Heart left ventricle (tissue), 16 donors: ENCODE data around the gene TTBK1. TPM values are rescaled to one million over a fixed set of nuclear protein-coding genes. Genes with fewer than 3 reads are reported as not detected.
A peak's percentile ranks its signal among the peaks of the same experiment; 100 is the strongest.

Experiments used
- ATAC-seq, 4 donors: fragments of 200-7000 bp; cut with Tn5 transposase; one replicate each; pipeline ENCODE4 v1.9.1; 2020 to 2022; ENCODE audit warnings: moderate library complexity in 4 of 4, mild to moderate bottlenecking in 3 of 4, moderate number of reproducible peaks in 1 of 4
- DNase-seq, 5 donors: peaks; one replicate each; pipeline ENCODE4 v3.0.0-alpha.2; 2020
- H3K27ac ChIP-seq, 12 donors: fragments of 200-600 bp; sonication (generic) in 4 of 12; one replicate each; pipeline versions ENCODE4 v1.5.0 to v1.8.0; 2016 to 2022; ENCODE audit warnings: mild to moderate bottlenecking in 2 of 12
- H3K27me3 ChIP-seq, 9 donors: fragments of 200-600 bp; sonication (generic) in 2 of 9; one replicate each; pipeline versions ENCODE4 v1.5.1 to v1.8.0; 2016 to 2022; ENCODE audit warnings: mild to moderate bottlenecking in 3 of 9
- H3K36me3 ChIP-seq, 9 donors: fragments of 200-600 bp; sonication (generic) in 2 of 9; one replicate each; pipeline versions ENCODE4 v1.5.0 to v1.8.0; 2018 to 2022; ENCODE audit warnings: mild to moderate bottlenecking in 2 of 9
- H3K4me1 ChIP-seq, 12 donors: fragments of 200-600 bp; sonication (generic) in 4 of 12; one replicate each; pipeline versions ENCODE4 v1.5.0 to v1.8.0; 2016 to 2022; ENCODE audit warnings: mild to moderate bottlenecking in 3 of 12
- H3K4me3 ChIP-seq, 12 donors: fragments of 200-600 bp; sonication (generic) in 4 of 12; one replicate each; pipeline versions ENCODE4 v1.5.0 to v1.8.0; 2017 to 2022; ENCODE audit warnings: mild to moderate bottlenecking in 9 of 12, moderate library complexity in 4 of 12
- H3K9me3 ChIP-seq, 12 donors: fragments of 200-600 bp; sonication (generic) in 4 of 12; one replicate each; pipeline versions ENCODE4 v1.5.0 to v1.8.0; 2016 to 2022; ENCODE audit warnings: mild to moderate bottlenecking in 1 of 12
- POLR2A ChIP-seq, 2 donors: fragments of 450-650 bp; IDR thresholded peaks; one replicate each; pipeline ENCODE4 v1.6.1; 2017; ENCODE audit warnings: antibody characterized with exemption in 2 of 2, mild to moderate bottlenecking in 2 of 2, moderate library complexity in 2 of 2
- WGBS, 4 donors: extraction: QIAGEN DNeasy Blood & Tissue Kit in 2 of 4; methylation state at CpG; one replicate each; pipeline versions ENCODE4 v1.1.5 to v1.1.7; 2013 to 2018; 5-methylcytosine and 5-hydroxymethylcytosine counted together
- intact Hi-C, 10 donors: fragments of 100-400 bp; cut with DNase I; formaldehyde crosslinking; loops; one replicate each; pipeline versions ENCODE4 v1.11.1 to v1.14.2; 2022
- polyA plus RNA-seq, 2 donors: library from polyadenylated mRNA; stranded (reverse); fragments of 200-250 nt; gene quantifications; one replicate each; pipeline ENCODE4 v1.2.3, GENCODE V29; 2013
- total RNA-seq, 9 donors: library from RNA; depleted of rRNA in 2 of 9; stranded (reverse); fragments of >200 nt in 2 of 9; fragmentation: NEBNext Ultra II Directional in 3 of 9; extraction: Animal tissue kit (Norgen Biotek cat#: 25700) in 3 of 9; gene quantifications; one replicate each; pipeline versions ENCODE4 v1.1.0 to v1.2.4, GENCODE V29; 2016 to 2023
- TF ChIP-seq, protein P1 (sequence below), 12 donors: fragments of 200-600 bp; sonication (generic) in 4 of 12; IDR thresholded peaks; one replicate each; pipeline versions ENCODE4 v1.5.0 to v1.8.0; 2018 to 2022; ENCODE audit warnings: antibody characterized with exemption in 12 of 12, mild to moderate bottlenecking in 5 of 12
- donor health status: ischemic (EF 13 %, LVEDD 7.1; RV severe dilation, severe dysfunction).
- donor health status: healthy with polysubstance abuse.
- donor health status: DM: no; HTN: yes; CAD: no.
- donor health status: DM: no; HTN: no; CAD: no.
- donor health status: ischemic (EF 25% LVEDD 6.9; RV normal size, moderate dysfunction).
- donor health status: ischemic (EF 25% LVEDD 5.7; RV mildly dilated, moderate dysfunction).
- donor health status: healthy.
- donor health status: DM: yes; HTN: yes; CAD: no.
- donor health status: ischemic (EF 35%, LVEDD 5.7; RV mildly dilated, moderate dysfunction).
- donor health status: nonischemic (EF 11% LVEDD 7.7; RV severe dilation, severe dysfunction).
- donor health status: DM: yes; HTN: yes; CAD: no.
- donor health status: PGD.
- donor health status: ischemic (EF 29% LVEDD 5.4; RV normal size, mild dysfunction).
- donor health status: nonischemic (EF 23%, LVEDD 6.1; RV moderate dilation, normal function).

Gene TTBK1
- total and polyA plus RNA-seq, 11 donors: 0.04 to 0.52 (median 0.27) TPM

DNA sequence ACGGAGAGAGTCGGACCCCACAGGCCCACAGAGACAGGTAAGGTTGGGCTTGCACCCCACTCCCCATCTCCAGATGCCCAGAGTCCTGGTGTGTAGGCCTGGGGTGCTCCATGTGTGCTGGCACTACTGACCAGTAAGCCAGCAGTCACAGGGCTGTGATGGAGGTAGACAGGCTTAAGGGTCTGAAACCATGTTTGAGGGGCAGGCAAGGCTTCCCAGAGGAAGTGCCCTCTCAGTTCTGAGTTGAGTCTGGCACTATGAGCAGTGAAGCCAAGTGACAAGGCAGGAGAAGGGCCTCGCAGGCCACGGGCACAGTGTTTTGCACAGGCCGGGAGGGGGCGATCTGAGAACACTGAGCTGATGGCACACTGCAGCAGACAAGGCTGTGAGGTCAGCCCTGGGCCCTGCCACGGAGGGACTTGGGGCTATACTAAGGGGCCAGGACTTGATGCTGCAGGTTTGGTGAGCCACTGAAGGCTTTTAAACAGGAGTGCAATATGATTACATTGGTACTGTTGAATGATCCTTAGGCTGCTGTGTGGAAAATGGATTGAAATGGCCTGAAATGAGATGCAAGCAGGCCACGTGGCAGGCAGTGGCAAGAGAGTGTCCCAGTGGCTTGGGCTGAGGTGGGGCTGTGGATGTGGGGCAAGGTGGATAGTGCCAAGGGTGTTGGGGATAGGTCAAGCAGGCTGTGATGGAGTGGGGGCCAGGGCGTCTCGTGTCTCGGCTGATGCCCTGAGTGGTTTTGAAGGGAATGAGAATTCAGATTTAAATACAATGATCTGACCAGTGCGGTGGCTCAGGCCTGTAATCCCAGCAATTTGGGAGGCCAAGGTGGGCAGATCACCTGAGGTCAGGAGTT, 20.3 kb downstream of the TTBK1 start:
- intact Hi-C loops: loop anchor here (1.0 to 10.0 kb wide), 8 partner anchors 69 to 244 kb away; no protein-coding TSS in a partner anchor
- no peaks in the 10 kb centered on the region for H3K9me3 ChIP-seq
- TF ChIP-seq, protein P1, sequence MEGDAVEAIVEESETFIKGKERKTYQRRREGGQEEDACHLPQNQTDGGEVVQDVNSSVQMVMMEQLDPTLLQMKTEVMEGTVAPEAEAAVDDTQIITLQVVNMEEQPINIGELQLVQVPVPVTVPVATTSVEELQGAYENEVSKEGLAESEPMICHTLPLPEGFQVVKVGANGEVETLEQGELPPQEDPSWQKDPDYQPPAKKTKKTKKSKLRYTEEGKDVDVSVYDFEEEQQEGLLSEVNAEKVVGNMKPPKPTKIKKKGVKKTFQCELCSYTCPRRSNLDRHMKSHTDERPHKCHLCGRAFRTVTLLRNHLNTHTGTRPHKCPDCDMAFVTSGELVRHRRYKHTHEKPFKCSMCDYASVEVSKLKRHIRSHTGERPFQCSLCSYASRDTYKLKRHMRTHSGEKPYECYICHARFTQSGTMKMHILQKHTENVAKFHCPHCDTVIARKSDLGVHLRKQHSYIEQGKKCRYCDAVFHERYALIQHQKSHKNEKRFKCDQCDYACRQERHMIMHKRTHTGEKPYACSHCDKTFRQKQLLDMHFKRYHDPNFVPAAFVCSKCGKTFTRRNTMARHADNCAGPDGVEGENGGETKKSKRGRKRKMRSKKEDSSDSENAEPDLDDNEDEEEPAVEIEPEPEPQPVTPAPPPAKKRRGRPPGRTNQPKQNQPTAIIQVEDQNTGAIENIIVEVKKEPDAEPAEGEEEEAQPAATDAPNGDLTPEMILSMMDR (IDR thresholded peaks at IDR 0.05): peak; percentile 58 to 77 (median 68)
- no peak for TF ChIP-seq POLR2A (IDR thresholded peaks at IDR 0.05)
- no peak overlapping the region for H3K4me3 ChIP-seq
- H3K4me1 ChIP-seq: peaks cover 0 to 25% (median 10%) of the 10 kb centered on the region in 12 donors
- peaks cover 0 to 6% (median 0%) of the 10 kb centered on the region in 9 donors for H3K27me3 ChIP-seq
- ATAC-seq: peak; percentile 67 to 84 (median 80)
- WGBS, 4 donors: 52 to 59% (median 56%) methylated on average over 10 to 12 of the region's 12 CpGs
- DNase-seq: peak; percentile 74 to 88 (median 80)
- H3K36me3 ChIP-seq: no peaks in the 10 kb centered on the region
- H3K27ac ChIP-seq: no peak overlapping the region

DNA sequence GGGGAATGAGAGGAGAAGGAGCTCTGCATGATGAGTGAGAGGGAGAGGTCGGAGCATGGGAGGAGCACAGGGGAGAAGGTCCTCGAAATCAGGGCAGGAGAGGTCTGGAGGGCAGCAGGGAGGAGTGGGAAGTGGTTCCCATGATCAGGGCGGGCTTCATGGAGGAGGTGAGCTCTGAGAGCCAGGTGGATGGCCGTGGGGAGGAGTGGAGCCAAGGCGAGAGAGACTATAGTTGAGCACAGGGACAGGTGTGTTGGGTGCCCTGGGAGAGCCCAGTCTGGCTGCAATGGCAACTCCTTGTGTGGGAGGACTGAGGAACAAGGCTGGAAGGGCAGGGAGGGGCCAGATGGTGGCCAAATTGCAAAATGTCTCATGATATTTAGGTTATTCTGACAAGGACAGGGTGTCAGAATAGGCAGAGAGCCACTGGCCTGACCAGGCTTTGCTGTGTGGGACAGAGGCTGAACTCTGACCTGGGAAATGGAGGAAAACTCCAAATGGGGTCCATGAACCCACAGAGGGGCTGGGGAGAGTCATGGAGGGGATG, 21.4 kb downstream of the TTBK1 start:
- Histone ChIP-seq H3K4me1 (peaks cover 0 to 33% (median 20%) of the 10 kb centered on the region in 12 donors), H3K9me3 (no peaks in the 10 kb centered on the region), H3K27me3 (peaks cover 0 to 16% (median 0%) of the 10 kb centered on the region in 9 donors), H3K36me3 (no peaks in the 10 kb centered on the region), H3K27ac (no peak overlapping the region), H3K4me3 (no peak overlapping the region)
- intact Hi-C loops: loop anchor here (2.0 to 10.0 kb wide), 7 partner anchors 68 to 243 kb away; no protein-coding TSS in a partner anchor
- ATAC-seq (no peak), DNase-seq (peak in 1 of 5 donors; percentile 42)
- 83 to 91% (median 84%) methylated on average over 5 of the region's 5 CpGs for WGBS, 4 donors
- TF ChIP-seq, protein P1 (IDR thresholded peaks at IDR 0.05): no peak
- TF ChIP-seq POLR2A (IDR thresholded peaks at IDR 0.05): no peak

DNA sequence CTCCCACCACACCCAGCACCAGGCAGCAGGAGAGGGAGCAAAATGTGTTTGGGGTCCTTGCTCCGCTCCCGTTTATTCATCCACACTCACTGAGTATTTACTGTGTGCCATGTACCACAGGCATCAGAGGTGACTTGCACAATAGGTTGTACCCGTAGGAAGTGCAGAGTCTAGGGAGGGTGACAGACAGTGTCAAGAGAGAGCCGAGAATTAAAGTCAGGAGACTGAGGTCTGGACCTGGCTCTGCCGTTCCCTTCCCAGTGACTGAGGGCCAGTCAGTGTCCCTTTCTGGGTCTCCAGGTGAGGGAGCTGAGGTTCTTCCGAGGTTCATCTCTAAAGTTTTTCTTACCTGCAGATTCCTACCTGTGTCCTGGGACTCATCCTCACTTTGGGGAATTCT, 22.3 kb downstream of the TTBK1 start:
- no peaks in the 10 kb centered on the region for H3K36me3 ChIP-seq
- intact Hi-C loops: loop anchor here in 7 of 10 donors (2.0 to 10.0 kb wide), 7 partner anchors 67 to 242 kb away; no protein-coding TSS in a partner anchor
- H3K27me3 ChIP-seq: peaks cover 0 to 17% (median 0%) of the 10 kb centered on the region in 9 donors
- ATAC-seq: no peak
- H3K4me3 ChIP-seq: no peak overlapping the region
- peaks cover 0 to 33% (median 23%) of the 10 kb centered on the region in 12 donors for H3K4me1 ChIP-seq
- no peaks in the 10 kb centered on the region for H3K9me3 ChIP-seq
- H3K27ac ChIP-seq: no peak overlapping the region
- 85 to 98% (median 89%) methylated on average over 6 of the region's 6 CpGs for WGBS, 4 donors
- no peak for TF ChIP-seq POLR2A (IDR thresholded peaks at IDR 0.05)
- TF ChIP-seq, protein P1 (IDR thresholded peaks at IDR 0.05): no peak
- DNase-seq: no peak
